ENCODE measurements around the gene STAP2.
A peak's percentile ranks its signal among the peaks of the same experiment; 100 is the strongest.

STAP2 gene

GRCh38 chr19:4328243-4328990, 10.2 kb downstream of the STAP2 start:
- peak; percentile 96 to 99 for DNase-seq (ENCODE audit: low read depth in 2 of 2)

GRCh38 chr19:4327877-4328242, 10.8 kb downstream of the STAP2 start:
- DNase-seq (ENCODE audit: low read depth in 2 of 2), result no peak

- peak; percentile 55 to 75 for DNase-seq (ENCODE audit: low read depth in 2 of 2)
These were observed 11.3 kb downstream of the STAP2 start for GRCh38 chr19:4327252-4327876.

- DNase-seq (ENCODE audit: low read depth in 2 of 2), result no peak
These were observed 11.8 kb downstream of the STAP2 start for GRCh38 chr19:4326837-4327251.

GRCh38 chr19:4326215-4326836, 12.3 kb downstream of the STAP2 start:
- DNase-seq (ENCODE audit: low read depth in 2 of 2), result no peak

GRCh38 chr19:4324228-4324627, 14.4 kb downstream of the STAP2 start:
- no peak for DNase-seq (ENCODE audit: low read depth in 2 of 2)

GRCh38 chr19:4323692-4324091, 14.9 kb downstream of the STAP2 start:
- DNase-seq (ENCODE audit: low read depth in 2 of 2), result no peak

- no peak for DNase-seq (ENCODE audit: low read depth in 2 of 2)
These were observed 15.5 kb downstream of the STAP2 start for GRCh38 chr19:4322942-4323665.

- DNase-seq (ENCODE audit: low read depth in 2 of 2), result no peak
These were observed 18.2 kb downstream of the STAP2 start for GRCh38 chr19:4320419-4320818.

- DNase-seq (ENCODE audit: low read depth in 2 of 2), result no peak
These were observed 19.4 kb downstream of the STAP2 start for GRCh38 chr19:4319067-4319718.

GRCh38 chr19:4318460-4318859, 20.2 kb downstream of the STAP2 start:
- no peak for DNase-seq (ENCODE audit: low read depth in 2 of 2)

GRCh38 chr19:4316956-4317355, 21.7 kb downstream of the STAP2 start:
- DNase-seq (ENCODE audit: low read depth in 2 of 2), result no peak

- no peak for DNase-seq (ENCODE audit: low read depth in 2 of 2)
These were observed 24.7 kb downstream of the STAP2 start for GRCh38 chr19:4313847-4314490.

- peak in 1 of 2 donors; percentile 14 for DNase-seq (ENCODE audit: low read depth in 2 of 2)
These were observed 28.1 kb downstream of the STAP2 start for GRCh38 chr19:4310247-4311121.

- DNase-seq (ENCODE audit: low read depth in 2 of 2), result no peak
These were observed 33.0 kb downstream of the STAP2 start for GRCh38 chr19:4305659-4306058.

GRCh38 chr19:4305257-4305612, 33.4 kb downstream of the STAP2 start:
- DNase-seq (ENCODE audit: low read depth in 2 of 2), result no peak

- DNase-seq (ENCODE audit: low read depth in 2 of 2), result peak; percentile 65 to 76
These were observed 33.9 kb downstream of the STAP2 start, which contains the start of gene FSD1 for GRCh38 chr19:4304538-4305256. Gene FSD1 (plus strand): TSS chr19:4304598. CDS start chr19:4304747, 149 bp downstream.

- DNase-seq (ENCODE audit: low read depth in 2 of 2), result no peak
These were observed 34.6 kb downstream of the STAP2 start for GRCh38 chr19:4303819-4304537.

- no peak for DNase-seq (ENCODE audit: low read depth in 2 of 2)
These were observed 36.4 kb downstream of the STAP2 start, which contains the start of gene TMIGD2 for GRCh38 chr19:4302243-4302640. Gene TMIGD2 (minus strand): TSS chr19:4302389. CDS start chr19:4302385, 4 bp downstream.

Data from activated CD4-positive, alpha-beta T cell treated with anti-CD3 and anti-CD28 coated beads for 24 hours (primary cell).